ENCODE results near the gene RNF112.
"Not testable (repeated sequence)": the region's sequence is repeated elsewhere in the genome, so short reads cannot be mapped to it uniquely, and the experiment has no call there.

RNF112 gene

DNA sequence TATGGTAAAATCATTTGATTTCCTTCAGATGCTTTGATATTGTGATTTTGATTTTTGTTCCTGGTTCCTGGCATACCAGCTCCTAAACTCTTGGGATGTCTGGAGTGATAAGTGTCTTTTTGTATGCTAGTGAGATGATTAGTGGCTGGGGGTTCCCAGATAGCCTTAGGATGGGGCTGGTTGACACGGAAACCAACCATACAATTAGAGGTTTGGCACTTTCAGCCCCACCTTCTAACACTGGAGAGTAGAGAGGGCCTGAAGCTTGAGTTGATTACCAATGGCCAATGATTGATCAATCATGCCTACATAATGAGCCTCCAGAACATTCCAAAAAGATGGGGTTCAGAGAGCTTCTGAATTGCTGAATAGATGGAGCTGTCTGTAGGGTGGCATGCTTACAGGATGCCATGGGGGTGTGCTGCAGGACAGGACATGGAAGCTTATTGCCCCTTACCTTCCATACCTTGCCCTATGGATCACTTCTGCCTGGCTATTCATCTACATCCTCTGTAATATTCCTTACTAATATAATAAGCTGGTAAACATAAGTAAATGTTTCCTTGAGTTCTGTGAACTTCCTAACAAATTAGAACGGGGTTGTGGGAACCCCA, 22.8 kb downstream of the RNF112 start:
- POLR2A ChIA-PET (ENCODE audit: low non-redundant PET) = no interaction called here
- TF ChIP-seq, protein P1, sequence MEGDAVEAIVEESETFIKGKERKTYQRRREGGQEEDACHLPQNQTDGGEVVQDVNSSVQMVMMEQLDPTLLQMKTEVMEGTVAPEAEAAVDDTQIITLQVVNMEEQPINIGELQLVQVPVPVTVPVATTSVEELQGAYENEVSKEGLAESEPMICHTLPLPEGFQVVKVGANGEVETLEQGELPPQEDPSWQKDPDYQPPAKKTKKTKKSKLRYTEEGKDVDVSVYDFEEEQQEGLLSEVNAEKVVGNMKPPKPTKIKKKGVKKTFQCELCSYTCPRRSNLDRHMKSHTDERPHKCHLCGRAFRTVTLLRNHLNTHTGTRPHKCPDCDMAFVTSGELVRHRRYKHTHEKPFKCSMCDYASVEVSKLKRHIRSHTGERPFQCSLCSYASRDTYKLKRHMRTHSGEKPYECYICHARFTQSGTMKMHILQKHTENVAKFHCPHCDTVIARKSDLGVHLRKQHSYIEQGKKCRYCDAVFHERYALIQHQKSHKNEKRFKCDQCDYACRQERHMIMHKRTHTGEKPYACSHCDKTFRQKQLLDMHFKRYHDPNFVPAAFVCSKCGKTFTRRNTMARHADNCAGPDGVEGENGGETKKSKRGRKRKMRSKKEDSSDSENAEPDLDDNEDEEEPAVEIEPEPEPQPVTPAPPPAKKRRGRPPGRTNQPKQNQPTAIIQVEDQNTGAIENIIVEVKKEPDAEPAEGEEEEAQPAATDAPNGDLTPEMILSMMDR (conservative IDR thresholded peaks at IDR 0.05; ENCODE audit: low read depth) = no peak
- DNase-seq (ENCODE audit: low spot score) = no peak
- H3K27ac ChIP-seq = no peak overlapping the region
- CTCF ChIA-PET = interaction anchor here (2.2 kb wide), 1 partner anchor 13 kb away, joined by 7 read pairs; no protein-coding TSS in a partner anchor

DNA sequence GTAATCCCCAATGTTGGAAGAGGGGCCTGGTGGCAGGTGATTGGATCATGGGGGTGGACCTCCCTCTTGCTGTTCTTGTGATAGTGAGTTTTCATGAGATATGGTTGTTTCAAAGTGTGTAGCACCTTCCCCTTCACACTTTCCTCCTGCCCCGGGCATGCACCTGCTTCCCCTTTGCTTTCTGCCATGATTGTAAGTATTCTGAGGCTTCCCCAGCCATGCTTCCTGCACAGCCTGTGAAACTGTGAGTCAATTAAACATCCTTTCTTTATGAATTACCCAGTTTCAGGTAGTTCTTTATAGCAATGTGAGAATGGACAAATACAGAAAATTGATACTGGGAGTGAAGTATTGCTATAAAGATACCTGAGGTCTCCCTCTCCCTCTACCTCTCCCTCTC, 29.4 kb downstream of the RNF112 start:
- TF ChIP-seq, protein P1 (conservative IDR thresholded peaks at IDR 0.05; ENCODE audit: low read depth) = no peak
- CTCF ChIA-PET = no interaction called here
- POLR2A ChIA-PET (ENCODE audit: low non-redundant PET) = no interaction called here
- DNase-seq (ENCODE audit: low spot score) = no peak
- H3K27ac ChIP-seq = no peak overlapping the region

DNA sequence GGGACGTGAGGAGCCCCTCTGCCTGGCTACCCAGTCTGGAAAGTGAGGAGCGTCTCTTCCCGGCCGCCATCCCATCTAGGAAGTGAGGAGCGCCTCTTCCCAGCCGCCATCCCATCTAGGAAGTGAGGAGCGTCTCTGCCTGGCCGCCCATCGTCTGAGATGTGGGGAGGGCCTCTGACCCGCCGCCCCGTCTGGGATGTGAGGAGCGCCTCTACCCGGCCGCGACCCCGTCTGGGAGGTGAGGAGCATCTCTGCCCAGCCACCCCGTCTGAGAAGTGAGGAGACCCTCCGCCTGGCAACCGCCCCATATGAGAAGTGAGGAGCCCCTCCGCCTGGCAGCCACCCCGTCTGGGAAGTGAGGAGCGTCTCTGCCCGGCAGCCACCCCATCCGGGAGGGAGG, 30.3 kb downstream of the RNF112 start:
- H3K27ac ChIP-seq; POLR2A ChIA-PET (ENCODE audit: low non-redundant PET); CTCF ChIA-PET; DNase-seq (ENCODE audit: low spot score): not testable (repeated sequence)

DNA sequence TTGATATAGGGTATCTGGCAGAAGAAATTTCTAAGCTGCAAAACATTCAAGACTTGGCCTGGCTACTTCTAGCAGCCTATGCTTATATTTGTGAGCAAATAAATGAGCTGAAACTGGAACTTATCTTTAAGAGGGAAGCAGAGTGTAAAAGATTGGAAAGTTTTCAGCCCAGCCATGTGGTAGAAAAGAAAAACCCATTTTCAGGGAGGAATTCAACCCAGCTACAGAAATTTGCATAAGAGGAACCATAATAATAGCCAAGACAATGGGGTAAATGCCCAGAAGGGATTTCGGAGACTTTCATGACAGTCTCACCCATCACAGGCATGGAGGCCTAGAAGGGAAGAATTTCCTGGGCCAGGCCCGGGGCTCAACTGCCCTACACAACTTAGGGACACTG, 31.7 kb downstream of the RNF112 start:
- TF ChIP-seq, protein P1 (conservative IDR thresholded peaks at IDR 0.05; ENCODE audit: low read depth) = no peak
- ChIA-PET CTCF (interaction anchor here (0.9 kb wide), 1 partner anchor 80 kb away, joined by 5 read pairs; the partner anchor contains the start of gene B9D1), POLR2A (ENCODE audit: low non-redundant PET) (no interaction called here)
- DNase-seq (ENCODE audit: low spot score) = no peak
- H3K27ac ChIP-seq = no peak overlapping the region

DNA sequence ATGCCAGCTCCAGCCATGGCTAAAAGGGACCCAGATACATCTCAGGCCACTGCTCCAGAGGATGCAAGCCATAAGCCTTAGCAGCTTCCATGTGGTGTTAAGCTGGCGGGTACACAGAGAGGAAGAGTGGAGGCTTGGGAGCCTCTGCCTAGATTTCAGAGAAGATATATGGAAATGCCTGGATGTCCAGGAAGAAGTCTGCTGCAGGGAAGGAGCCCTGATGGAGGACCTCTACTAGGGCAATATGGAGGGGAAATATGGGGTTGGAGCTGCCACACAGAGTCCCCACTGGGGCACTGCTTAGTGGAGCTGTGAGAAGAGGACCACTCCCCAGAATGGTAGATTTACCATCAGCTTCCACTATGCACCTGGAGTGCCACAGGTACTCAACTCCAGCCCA, 32.1 kb downstream of the RNF112 start:
- ChIA-PET POLR2A (ENCODE audit: low non-redundant PET) (no interaction called here), CTCF (interaction anchor here (0.9 kb wide), 1 partner anchor 80 kb away, joined by 5 read pairs; the partner anchor contains the start of gene B9D1)

DNA sequence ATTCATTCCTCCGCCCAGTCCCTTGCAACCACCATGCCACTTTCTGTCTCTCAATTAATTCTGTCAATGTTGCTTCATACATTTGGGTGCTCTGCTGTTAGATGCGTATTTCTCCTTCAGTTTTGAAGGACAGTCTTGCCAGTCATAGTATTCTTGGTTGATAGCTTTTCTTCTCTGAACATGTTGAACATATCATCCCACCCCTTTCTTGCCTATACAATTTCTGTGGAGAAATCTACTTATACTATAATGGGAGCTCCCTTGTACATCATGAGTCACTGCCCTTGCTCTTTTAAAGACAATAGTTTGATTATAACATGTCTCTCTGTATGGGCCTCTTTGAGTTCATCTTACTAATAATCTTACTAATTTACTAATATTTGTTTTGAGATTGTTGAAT, 34.1 kb downstream of the RNF112 start:
- ChIA-PET POLR2A (ENCODE audit: low non-redundant PET) (no interaction called here), CTCF (no interaction called here)
- no peak for DNase-seq (ENCODE audit: low spot score)
- no peak overlapping the region for H3K27ac ChIP-seq
- TF ChIP-seq, protein P1 (conservative IDR thresholded peaks at IDR 0.05; ENCODE audit: low read depth) = no peak

More for the DNA sequence above, 32.1 kb downstream of the RNF112 start:
- H3K27ac ChIP-seq = no peak overlapping the region
- DNase-seq (ENCODE audit: low spot score) = no peak
- TF ChIP-seq, protein P1 (conservative IDR thresholded peaks at IDR 0.05; ENCODE audit: low read depth) = no peak

DNA sequence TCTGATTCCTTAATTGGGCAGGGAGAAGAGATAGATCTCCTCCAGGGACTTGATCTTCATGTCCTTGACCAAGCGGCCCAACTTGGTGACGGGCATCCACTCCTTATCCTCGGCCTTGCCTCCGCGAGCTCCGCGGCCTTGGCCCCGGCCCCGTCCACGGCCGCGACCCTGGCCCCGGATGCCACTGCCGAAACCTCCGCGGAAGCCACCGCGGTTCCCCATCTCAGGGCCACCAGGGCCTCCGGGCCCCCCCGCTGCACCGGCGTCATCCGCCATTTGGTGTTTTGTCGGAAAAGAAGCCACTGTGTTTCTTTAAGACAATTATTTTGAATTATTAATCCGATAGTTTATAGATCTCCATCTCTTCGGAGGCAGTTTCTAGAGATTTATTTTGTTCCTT, 35.5 kb downstream of the RNF112 start:
- CTCF ChIA-PET = interaction anchor here (0.6 to 2.8 kb wide), 13 partner anchors 10 to 279 kb away, joined by 3 to 40 read pairs (median 4); partner anchors contain the start of gene B9D1
- POLR2A ChIA-PET (ENCODE audit: low non-redundant PET); DNase-seq (ENCODE audit: low spot score): not testable (repeated sequence)
- H3K27ac ChIP-seq = peak overlapping the region; percentile 93; the same call in 1 of the 2 replicates

Data from RWPE1 (cell line).